ENCODE data around the gene SLC41A3. TPM values are rescaled to one million over a fixed set of nuclear protein-coding genes. Genes with fewer than 3 reads are reported as not detected.

SLC41A3 gene
- total and polyA plus RNA-seq, 2 experiments from 2014 or later, result 33.4 to 55.1 TPM

GRCh38 chr3:126124896-126125295 lies 41.0 kb upstream of the SLC41A3 start:
- no peaks in the 10 kb centered on the region for H3K4me1 ChIP-seq (ENCODE audit: low read depth)
- H3K9me3 ChIP-seq (ENCODE audit: low read depth), result no peaks in the 10 kb centered on the region
- no peak for DNase-seq (ENCODE audit: low read depth in 1 of 2, low spot score in 1 of 2)
- H3K36me3 ChIP-seq, result no peaks in the 10 kb centered on the region
- no peak overlapping the region for H3K27ac ChIP-seq
- no peak for TF ChIP-seq CTCF (IDR thresholded peaks at IDR 0.05; ENCODE audit: low read depth, low read length)
- H3K4me3 ChIP-seq, result no peak overlapping the region
- no peaks in the 10 kb centered on the region for H3K27me3 ChIP-seq

GRCh38 chr3:126124148-126124868 lies 40.4 kb upstream of the SLC41A3 start:
- H3K4me3 ChIP-seq, result no peak overlapping the region
- no peak for DNase-seq (ENCODE audit: low read depth in 1 of 2, low spot score in 1 of 2)

GRCh38 chr3:126121632-126122031 lies 37.7 kb upstream of the SLC41A3 start:
- TF ChIP-seq CTCF (IDR thresholded peaks at IDR 0.05; ENCODE audit: low read depth, low read length), result no peak
- no peak for DNase-seq (ENCODE audit: low read depth in 1 of 2, low spot score in 1 of 2)
- Histone ChIP-seq H3K9me3 (ENCODE audit: low read depth) (no peaks in the 10 kb centered on the region), H3K4me3 (no peak overlapping the region), H3K27ac (no peak overlapping the region), H3K27me3 (no peaks in the 10 kb centered on the region), H3K4me1 (ENCODE audit: low read depth) (no peaks in the 10 kb centered on the region), H3K36me3 (no peaks in the 10 kb centered on the region)

More at GRCh38 chr3:126124148-126124868, 40.4 kb upstream of the SLC41A3 start:
- Histone ChIP-seq H3K27me3 (no peaks in the 10 kb centered on the region), H3K9me3 (ENCODE audit: low read depth) (no peaks in the 10 kb centered on the region), H3K36me3 (no peaks in the 10 kb centered on the region), H3K27ac (no peak overlapping the region), H3K4me1 (ENCODE audit: low read depth) (no peaks in the 10 kb centered on the region)
- TF ChIP-seq CTCF (IDR thresholded peaks at IDR 0.05; ENCODE audit: low read depth, low read length), result no peak

GRCh38 chr3:126121074-126121473 lies 37.1 kb upstream of the SLC41A3 start:
- DNase-seq (ENCODE audit: low read depth in 1 of 2, low spot score in 1 of 2), result no peak
- TF ChIP-seq CTCF (IDR thresholded peaks at IDR 0.05; ENCODE audit: low read depth, low read length), result no peak
- Histone ChIP-seq H3K4me1 (ENCODE audit: low read depth) (no peaks in the 10 kb centered on the region), H3K4me3 (no peak overlapping the region), H3K27me3 (no peaks in the 10 kb centered on the region), H3K36me3 (no peaks in the 10 kb centered on the region), H3K27ac (no peak overlapping the region), H3K9me3 (ENCODE audit: low read depth) (no peaks in the 10 kb centered on the region)

- H3K36me3 ChIP-seq, result no peaks in the 10 kb centered on the region
- no peak overlapping the region for H3K27ac ChIP-seq
- no peaks in the 10 kb centered on the region for H3K9me3 ChIP-seq (ENCODE audit: low read depth)
- no peak overlapping the region for H3K4me3 ChIP-seq
- H3K27me3 ChIP-seq, result no peaks in the 10 kb centered on the region
- no peak for DNase-seq (ENCODE audit: low read depth in 1 of 2, low spot score in 1 of 2)
- no peaks in the 10 kb centered on the region for H3K4me1 ChIP-seq (ENCODE audit: low read depth)
- TF ChIP-seq CTCF (IDR thresholded peaks at IDR 0.05; ENCODE audit: low read depth, low read length), result no peak
These were observed 36.1 kb upstream of the SLC41A3 start for GRCh38 chr3:126119976-126120375.

Measured in cardiac muscle cell (in vitro differentiated cells and primary cell).